Mesodermal cell (in vitro differentiated cells): ENCODE data around the gene DLG2.

Experiments
- H3K27ac ChIP-seq: 2 replicates; pipeline ENCODE4 v1.7.0; 2013; ENCODE audit warnings: mild to moderate bottlenecking, low read depth, low read length, moderate library complexity; ENCODE audit not compliant: severe bottlenecking
- H3K36me3 ChIP-seq: 2 replicates; pipeline ENCODE4 v1.7.1; 2013; ENCODE audit warnings: mild to moderate bottlenecking, low read length, moderate library complexity; ENCODE audit not compliant: control insufficient read depth, insufficient read depth
- H3K4me1 ChIP-seq: one replicate; pipeline ENCODE4 v1.7.1; 2013; ENCODE audit warnings: mild to moderate bottlenecking, low read length; ENCODE audit not compliant: insufficient read depth, control insufficient read depth, poor library complexity, severe bottlenecking
- H3K4me3 ChIP-seq: 2 replicates; pipeline ENCODE4 v1.7.0; 2013; ENCODE audit warnings: low read length, control low read depth, mild to moderate bottlenecking; ENCODE audit not compliant: insufficient read depth, poor library complexity, severe bottlenecking; ENCODE audit errors: extremely low read depth
- H3K9me3 ChIP-seq: 2 replicates; pipeline ENCODE4 v1.7.1; 2013; ENCODE audit warnings: mild to moderate bottlenecking, low read length, moderate library complexity; ENCODE audit not compliant: control insufficient read depth
- WGBS, 2 experiments: methylation state at CpG; one replicate each; pipeline ENCODE4 v1.1.5; 2013; ENCODE audit warnings: missing lambda C conversion rate in 2 of 2; ENCODE audit not compliant: insufficient coverage in 2 of 2; 5-methylcytosine and 5-hydroxymethylcytosine counted together

The DLG2 gene

DNA sequence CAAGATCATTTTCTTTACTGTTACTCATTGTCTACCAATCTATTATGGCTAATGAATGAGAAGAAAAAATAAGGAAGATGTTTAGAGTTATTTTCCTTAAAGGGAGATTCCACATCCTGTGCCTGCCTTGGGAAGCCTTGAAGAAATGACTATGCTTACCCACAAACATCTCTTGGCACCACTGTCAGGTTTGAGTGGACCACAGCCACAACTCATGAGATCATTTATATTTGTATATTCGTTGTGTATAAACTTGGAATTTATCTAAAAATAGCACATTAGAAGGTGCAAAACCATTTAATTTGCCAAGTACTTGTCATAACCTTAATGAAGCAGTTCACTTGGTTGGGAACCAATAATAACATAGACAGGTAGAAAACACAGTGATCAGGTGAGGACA is 740.8 kb downstream of the DLG2 start:
- Histone ChIP-seq H3K9me3 (no peaks in the 10 kb centered on the region), H3K4me3 (no peak overlapping the region), H3K36me3 (no peaks in the 10 kb centered on the region), H3K27ac (no peak overlapping the region), H3K4me1 (peaks cover 4% of the 10 kb centered on the region)
- WGBS, 2 experiments = no CpG with 5 or more reads among the region's 1 CpG

- H3K27ac ChIP-seq = no peak overlapping the region
- H3K9me3 ChIP-seq = no peaks in the 10 kb centered on the region
- 100% methylated on average over 1 of the region's 2 CpGs; no CpG with 5 or more reads in 1 of the 2 experiments for WGBS, 2 experiments
- no peaks in the 10 kb centered on the region for H3K36me3 ChIP-seq
- H3K4me3 ChIP-seq = no peak overlapping the region
- H3K4me1 ChIP-seq = peaks cover 4% of the 10 kb centered on the region
Measured at GRCh38 chr11:84884836-84885235, 742.3 kb downstream of the DLG2 start.

DNA sequence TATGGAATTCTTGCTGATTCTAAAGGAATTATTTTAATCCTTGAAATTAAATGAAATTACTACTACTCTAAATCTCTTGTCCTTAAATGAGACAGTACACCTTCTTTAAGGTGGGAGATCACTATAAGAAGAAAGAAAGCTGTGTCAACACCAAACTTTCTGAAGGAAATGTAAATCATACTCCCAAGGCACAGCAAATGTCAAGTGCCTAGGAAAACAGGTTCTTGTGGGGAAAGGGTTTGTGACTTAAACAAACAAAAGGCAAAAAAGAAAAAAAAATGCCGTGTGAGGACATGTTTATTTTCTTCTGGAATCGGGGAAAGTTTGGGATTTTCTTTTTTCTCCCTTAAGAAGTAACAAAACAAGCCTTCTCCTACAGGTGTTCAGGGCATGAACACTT is 745.1 kb downstream of the DLG2 start:
- WGBS, 2 experiments = 80% methylated on average over 1 of the region's 2 CpGs; no CpG with 5 or more reads in 1 of the 2 experiments
- Histone ChIP-seq H3K27ac (peak overlapping the region; percentile 59), H3K9me3 (no peaks in the 10 kb centered on the region), H3K4me1 (peaks cover 4% of the 10 kb centered on the region), H3K4me3 (no peak overlapping the region), H3K36me3 (no peaks in the 10 kb centered on the region)

DNA sequence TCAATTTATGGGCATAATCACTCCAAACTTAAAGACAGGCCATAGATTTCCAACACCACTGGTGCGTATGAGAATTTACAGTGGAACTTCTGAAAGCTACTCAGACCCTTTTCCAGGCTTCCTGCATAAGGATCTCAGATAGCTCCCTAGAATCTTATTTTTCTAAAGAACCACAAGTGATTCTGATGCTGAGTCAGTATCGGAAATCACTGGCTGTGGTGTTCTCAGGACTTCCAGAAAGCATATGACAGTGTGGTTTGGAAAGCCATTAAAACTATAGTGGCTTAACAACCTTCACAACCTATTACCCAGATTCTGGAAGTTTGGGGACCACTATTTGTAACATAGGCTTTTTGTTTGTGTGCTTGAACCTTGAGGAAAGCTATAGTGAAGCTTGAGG is 756.0 kb downstream of the DLG2 start:
- WGBS, 2 experiments = 83 to 92% methylated on average over 1 of the region's 2 CpGs
- no peaks in the 10 kb centered on the region for H3K36me3 ChIP-seq
- peaks cover 7% of the 10 kb centered on the region for H3K4me1 ChIP-seq
- H3K27ac ChIP-seq = no peak overlapping the region
- H3K4me3 ChIP-seq = no peak overlapping the region
- no peaks in the 10 kb centered on the region for H3K9me3 ChIP-seq

- Histone ChIP-seq H3K4me3 (no peak overlapping the region), H3K36me3 (no peaks in the 10 kb centered on the region), H3K4me1 (peaks cover 7% of the 10 kb centered on the region), H3K9me3 (no peaks in the 10 kb centered on the region), H3K27ac (no peak overlapping the region)
- WGBS, 2 experiments = no CpG with 5 or more reads among the region's 1 CpG
Measured at GRCh38 chr11:84870486-84870885, 756.7 kb downstream of the DLG2 start.

GRCh38 chr11:84866922-84867321 is 760.2 kb downstream of the DLG2 start:
- 100% methylated on average over 2 of the region's 2 CpGs; no CpG with 5 or more reads in 1 of the 2 experiments for WGBS, 2 experiments
- H3K27ac ChIP-seq = no peak overlapping the region
- peaks cover 7% of the 10 kb centered on the region for H3K4me1 ChIP-seq
- H3K9me3 ChIP-seq = no peaks in the 10 kb centered on the region
- H3K36me3 ChIP-seq = no peaks in the 10 kb centered on the region
- H3K4me3 ChIP-seq = no peak overlapping the region

DNA sequence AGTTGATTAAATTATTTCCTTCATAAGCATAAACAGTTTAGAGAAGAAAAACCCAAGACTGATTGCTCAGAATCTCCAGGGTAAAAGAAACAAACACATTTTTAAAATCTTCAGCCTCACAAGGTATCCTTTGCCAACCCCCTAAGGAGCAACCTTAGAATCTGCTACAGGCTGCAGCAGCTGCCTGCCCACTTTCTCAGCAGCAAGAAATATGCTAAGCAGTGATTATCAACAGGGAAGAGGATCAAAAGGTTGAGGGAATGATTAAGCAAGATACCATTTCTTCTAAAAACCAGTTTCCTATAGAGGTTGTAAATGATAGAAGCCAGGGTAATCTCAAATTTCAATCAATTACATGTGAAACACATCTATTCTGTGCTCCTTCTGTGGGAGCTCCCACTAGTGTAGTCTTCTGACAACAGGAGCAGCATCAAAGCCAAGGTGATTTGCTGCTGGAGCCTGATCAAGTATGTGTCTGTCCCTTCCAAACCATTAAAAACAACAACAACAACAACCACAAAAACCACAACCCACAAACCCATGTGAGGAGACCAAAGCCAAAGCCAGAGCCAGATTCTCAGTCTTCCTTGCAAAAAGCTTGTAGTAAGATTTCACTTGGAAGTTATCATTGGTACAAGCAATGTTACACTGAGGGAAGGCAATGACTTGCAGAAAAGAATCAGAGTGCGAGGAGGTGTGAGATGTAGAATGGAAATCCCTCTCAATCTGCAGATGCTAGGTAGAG is 761.2 kb downstream of the DLG2 start:
- Histone ChIP-seq H3K36me3 (no peaks in the 10 kb centered on the region), H3K9me3 (no peaks in the 10 kb centered on the region), H3K4me3 (no peak overlapping the region), H3K4me1 (peaks cover 7% of the 10 kb centered on the region), H3K27ac (no peak overlapping the region)
- 78% methylated on average over 1 of the region's 1 CpG; no CpG with 5 or more reads in 1 of the 2 experiments for WGBS, 2 experiments

- no peak overlapping the region for H3K4me3 ChIP-seq
- no peak overlapping the region for H3K27ac ChIP-seq
- no peaks in the 10 kb centered on the region for H3K36me3 ChIP-seq
- no peaks in the 10 kb centered on the region for H3K9me3 ChIP-seq
- H3K4me1 ChIP-seq = peaks cover 7% of the 10 kb centered on the region
Measured at GRCh38 chr11:84865257-84865656, 761.9 kb downstream of the DLG2 start.

DNA sequence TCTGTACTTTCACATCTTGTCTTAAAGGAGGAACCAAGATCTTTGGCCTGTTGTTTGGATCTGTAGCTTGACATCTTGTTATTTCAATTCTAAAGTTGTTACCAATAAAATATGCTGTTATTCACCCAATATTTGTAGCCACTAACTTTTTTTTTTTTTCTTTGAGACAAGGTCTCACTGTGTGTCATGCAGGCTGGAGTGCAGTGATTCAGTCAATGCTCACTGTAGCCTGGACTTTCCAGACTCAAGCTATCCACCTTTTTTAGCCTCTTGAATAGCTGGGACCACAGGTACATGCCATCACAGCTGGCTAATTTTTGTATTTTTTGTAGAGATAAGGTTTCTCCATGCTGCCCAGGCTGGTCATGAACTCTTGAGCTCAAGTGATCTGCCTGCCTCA is 769.4 kb downstream of the DLG2 start:
- H3K4me1 ChIP-seq = peaks cover 11% of the 10 kb centered on the region
- H3K4me3 ChIP-seq = no peak overlapping the region
- H3K27ac ChIP-seq = no peak overlapping the region
- no peaks in the 10 kb centered on the region for H3K36me3 ChIP-seq
- H3K9me3 ChIP-seq = no peaks in the 10 kb centered on the region

GRCh38 chr11:84855508-84856245 is 771.5 kb downstream of the DLG2 start:
- Histone ChIP-seq H3K4me1 (peaks cover 11% of the 10 kb centered on the region), H3K4me3 (no peak overlapping the region), H3K27ac (no peak overlapping the region), H3K36me3 (no peaks in the 10 kb centered on the region), H3K9me3 (no peaks in the 10 kb centered on the region)
- WGBS, 2 experiments = 80 to 88% methylated on average over 2 to 3 of the region's 3 CpGs

DNA sequence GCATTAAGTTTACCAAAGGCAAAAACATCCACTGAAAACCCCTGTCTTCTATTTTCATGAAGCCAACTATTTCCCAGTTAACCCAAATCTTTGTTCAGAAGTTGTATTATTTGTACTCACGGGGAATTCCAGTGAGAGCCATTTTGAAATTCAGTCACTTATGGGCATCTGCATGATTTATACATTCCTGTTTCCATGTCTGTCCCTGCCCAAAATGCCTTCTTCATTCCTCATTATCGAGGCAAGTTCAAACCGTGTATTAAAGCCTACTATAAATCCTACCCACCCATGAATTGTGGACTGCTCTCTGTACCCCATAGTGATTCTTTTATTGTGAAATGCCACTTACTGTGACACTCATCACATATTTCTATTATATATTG is 772.7 kb downstream of the DLG2 start:
- Histone ChIP-seq H3K27ac (no peak overlapping the region), H3K36me3 (no peaks in the 10 kb centered on the region), H3K9me3 (no peaks in the 10 kb centered on the region), H3K4me3 (no peak overlapping the region), H3K4me1 (peaks cover 11% of the 10 kb centered on the region)
- 83 to 90% methylated on average over 1 to 3 of the region's 3 CpGs for WGBS, 2 experiments
